Hematopoietic multipotent progenitor cell treated with erythropoietin and hydrocortisone succinate and interleukin-3 and kit ligand, for 8 days (in vitro differentiated cells): Measurements from ENCODE around the gene PHYKPL.

Experiments
- DNase-seq: peaks from one replicate; pipeline ENCODE4 v3.0.0-alpha.2; 2015

The PHYKPL gene

DNA sequence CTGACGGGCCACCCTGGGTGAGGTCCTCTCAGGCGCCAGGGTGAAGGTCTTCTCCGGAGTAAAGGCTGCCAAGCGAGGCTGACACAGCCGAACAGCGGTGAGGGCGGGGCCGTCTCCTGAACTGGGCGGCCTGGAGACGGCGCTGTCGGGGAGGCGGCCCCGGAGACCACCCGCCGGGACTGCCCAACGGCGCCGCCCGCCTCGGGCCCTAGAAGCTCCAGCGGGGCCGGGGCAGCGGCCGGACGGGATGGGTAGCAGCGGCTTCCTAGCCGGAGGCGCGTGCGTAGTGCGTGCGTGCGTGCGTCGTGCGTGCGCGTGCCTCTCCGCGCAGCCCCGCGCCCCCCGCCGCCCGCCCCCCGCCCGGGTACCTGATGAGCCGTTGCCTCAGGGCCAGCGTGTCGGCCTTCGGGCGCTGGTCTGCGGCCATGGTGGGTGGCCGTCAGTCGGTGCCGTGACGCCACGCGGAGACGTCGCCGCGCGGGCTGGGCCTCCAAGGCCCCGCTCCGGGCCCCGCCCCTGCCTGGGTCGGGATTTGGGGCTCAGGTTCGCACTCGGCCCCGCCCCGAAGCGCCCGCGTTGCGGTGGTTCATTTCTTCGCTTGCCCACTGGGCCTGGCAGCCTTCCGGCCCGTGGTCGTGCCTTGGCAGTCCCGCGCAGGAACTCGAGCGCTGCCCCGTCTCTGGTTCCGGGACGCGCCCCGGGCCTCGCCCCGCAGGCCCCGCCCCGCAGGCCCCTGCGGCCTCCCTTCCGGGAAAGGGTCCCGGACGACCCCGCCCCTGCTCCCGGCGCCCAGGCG, at the start of gene PHYKPL:
TSS of gene PHYKPL (minus strand) at position 679 of the 796 bp plus-strand sequence. CDS start at position 427, 252 bp downstream.
- DNase-seq, result peak; percentile 76

DNA sequence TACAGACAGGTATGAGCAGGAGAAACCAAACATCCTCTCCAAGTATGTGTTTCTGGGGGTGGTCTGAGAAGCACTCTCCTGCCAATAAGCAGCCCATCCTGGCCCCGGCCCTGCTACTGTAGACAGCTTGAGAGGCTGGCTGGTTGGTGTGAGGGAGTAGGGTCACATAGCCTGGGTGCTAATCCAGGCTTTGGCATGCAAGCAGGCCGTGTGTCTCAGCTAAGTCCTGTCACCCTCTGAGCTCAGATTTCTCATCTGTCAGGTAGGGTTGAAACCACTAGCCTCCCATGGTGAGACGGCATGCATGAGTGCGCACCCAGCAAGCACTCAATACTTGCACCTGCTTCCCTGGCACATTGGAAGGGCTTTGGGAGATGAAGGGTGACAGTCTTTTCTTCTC, 49.8 kb upstream of the PHYKPL start:
- no peak for DNase-seq

DNA sequence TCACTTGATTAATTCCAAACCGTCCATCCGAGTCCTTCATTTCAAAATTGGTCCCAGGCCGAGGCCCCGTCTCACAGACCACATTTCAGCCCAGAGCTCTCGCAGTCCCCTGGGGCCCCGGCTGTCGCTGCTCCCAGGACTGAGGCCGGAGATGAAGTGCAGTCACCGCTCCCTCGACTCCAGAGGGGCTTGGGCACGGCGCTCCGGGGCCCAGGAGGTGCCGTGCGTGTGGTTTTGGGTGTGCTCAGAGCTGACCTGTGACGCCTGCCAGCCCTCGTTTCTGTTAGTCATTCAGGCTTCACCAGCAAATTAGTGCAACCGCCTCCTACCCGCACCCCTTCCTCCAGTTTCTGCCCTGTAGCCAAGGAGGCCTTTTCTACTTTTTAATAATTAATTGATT, 48.7 kb upstream of the PHYKPL start:
- no peak for DNase-seq

DNA sequence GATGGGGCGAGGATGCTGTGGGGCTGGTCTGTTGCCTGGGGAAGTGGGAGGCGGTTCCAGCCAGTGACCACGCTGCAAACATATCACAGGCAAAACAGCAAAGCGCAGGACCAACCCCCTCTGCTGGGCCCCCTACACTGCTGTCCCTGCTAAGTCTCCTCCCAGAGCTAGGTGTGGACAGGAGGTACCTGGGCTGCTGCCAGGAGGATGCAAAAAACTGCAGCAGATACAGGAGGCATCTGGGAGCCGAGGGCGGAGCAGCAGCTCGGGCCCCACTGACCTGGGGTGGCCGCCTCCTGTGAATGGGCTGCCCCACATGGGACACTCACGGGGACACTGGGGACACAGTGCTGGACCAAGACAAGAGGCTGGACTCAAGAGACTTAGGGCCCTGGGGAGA, 48.0 kb upstream of the PHYKPL start:
- DNase-seq, result no peak

DNA sequence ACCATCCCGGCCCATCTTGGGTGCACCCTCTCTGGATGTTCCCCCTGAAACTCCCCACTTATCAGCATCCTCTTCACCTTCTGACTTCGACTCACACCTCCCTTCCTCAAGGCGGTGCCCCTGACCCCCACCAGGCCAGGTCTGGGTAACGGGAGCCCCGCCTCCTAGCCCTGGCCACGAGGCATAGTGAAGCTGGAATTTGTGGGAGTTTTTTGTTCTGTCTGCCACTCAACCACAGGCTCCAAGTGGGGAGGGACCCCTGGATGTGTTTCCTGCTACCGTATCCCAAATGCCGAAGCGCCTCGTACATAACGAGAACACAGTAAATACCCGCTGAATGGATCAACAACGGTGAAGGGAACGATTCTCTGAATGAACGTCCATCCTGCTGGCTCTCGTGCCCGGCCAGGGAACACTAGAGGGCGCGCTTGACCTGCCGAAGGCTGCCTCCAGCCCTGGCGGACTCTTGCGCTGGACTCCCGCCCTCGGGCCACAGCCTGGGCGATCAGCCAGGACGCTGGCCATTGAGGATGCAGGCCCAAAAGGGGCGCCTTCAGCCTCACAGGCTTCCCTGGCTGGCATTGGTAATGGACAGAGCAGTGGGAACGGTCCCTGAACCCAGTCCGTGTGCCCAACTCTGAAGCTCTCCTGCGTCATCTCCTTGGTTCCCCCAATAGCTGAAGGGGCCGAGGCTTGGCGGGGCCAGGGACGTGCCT, 47.3 kb upstream of the PHYKPL start:
- DNase-seq, result peak; percentile 58

DNA sequence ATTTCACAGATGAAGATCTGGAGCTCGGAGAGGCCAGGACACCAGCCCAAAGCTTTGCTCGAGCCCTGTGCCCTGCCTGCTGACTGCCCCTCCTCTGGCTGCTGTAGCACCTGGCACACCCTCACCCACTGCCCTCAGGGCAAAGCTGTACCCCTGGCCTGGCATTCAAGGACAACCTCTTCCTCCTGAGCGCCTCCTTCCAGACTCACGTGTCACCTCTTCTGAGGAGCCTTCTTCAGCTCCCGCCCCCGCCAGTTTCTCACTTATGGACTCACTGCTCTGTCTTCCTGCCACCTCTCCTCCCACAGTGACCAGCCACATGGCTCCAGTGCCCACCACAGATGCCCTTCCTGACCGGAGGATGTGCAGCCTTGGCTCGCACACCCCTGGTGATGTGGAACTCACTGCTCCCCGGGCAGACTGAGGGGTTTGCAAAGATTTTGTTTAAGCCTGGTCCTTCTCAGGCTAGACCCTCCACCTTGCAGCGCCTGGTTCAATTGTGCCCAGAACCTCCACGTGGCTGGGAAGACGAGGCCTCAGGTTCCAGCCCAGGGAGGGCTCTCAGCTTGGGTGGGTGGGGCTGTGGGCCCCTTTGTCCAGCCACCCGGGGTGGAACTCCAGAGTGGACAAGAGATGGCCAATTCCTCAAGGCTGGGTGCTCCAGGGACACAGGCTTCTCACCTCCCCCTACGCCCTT, 46.6 kb upstream of the PHYKPL start:
- DNase-seq, result no peak

DNA sequence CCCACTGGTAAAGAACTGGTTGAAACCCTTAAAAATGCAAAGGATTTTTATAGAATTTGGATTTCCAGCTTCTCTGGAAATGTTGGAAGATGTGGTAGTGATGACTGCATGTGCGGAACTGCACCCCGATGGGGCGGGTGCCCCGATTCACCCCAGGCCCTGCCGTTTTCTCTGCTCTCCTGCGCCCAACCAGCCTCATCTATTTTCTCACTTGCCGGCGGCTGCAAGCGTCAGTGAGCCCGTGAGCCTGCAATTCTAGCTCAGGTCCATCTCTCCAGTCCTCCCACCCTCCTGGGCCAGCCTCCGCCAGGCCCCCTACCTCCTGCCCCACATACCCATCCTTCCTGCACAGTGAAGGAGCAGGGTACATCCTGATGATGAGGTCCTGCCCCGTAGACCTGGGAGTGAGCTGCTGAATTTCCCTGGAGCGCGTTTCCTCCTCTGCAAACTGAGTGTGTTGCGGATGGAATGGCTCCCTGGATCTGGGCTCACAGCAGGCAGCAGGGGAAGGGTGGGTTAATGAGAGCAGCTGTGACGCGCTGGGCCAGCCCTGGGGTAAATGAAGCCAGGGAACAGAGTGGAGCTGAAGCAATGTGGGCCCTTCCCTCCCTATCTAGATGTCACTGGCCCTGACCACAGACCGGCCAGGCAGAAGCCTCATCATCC, 45.9 kb upstream of the PHYKPL start:
- DNase-seq, result no peak

DNA sequence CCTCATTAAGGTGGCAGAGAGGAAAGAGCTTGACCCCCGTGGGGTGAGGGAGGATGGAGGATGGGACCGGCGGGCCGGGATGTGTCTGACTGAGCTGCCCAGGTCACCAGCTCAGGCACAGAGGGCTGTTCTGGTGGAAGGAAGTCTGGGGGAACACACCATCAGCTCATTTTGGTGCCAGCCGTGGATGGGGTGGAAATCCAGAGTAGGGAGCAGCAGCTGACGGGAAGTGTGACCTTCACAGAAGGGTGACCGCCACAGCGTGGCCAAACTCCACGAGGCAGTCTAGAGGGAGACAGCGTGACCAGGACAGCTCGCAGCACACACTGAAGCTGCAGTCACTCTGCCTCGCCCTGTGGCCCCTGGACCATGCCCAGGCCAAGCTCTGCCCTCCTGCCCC, 45.3 kb upstream of the PHYKPL start:
- DNase-seq, result no peak

DNA sequence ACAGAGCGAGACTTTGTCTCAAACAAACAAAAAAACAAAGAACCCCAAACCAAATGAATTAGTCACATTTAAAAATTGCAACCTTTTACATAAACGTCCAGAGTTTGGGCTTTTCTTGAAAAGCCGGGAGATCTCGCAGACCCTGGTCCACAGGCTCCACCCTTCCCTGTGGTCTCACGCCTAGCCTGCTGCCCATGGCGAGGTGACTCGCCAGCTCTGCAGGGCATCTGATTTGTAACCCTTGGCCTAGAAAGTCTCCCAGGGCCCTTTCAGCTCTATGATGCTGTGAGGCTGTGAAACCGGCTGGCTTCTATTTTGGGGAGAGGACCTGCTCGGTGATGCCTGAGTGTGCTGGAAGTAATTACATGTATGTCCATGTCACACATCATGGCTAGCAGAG, 44.7 kb upstream of the PHYKPL start:
- DNase-seq, result no peak

DNA sequence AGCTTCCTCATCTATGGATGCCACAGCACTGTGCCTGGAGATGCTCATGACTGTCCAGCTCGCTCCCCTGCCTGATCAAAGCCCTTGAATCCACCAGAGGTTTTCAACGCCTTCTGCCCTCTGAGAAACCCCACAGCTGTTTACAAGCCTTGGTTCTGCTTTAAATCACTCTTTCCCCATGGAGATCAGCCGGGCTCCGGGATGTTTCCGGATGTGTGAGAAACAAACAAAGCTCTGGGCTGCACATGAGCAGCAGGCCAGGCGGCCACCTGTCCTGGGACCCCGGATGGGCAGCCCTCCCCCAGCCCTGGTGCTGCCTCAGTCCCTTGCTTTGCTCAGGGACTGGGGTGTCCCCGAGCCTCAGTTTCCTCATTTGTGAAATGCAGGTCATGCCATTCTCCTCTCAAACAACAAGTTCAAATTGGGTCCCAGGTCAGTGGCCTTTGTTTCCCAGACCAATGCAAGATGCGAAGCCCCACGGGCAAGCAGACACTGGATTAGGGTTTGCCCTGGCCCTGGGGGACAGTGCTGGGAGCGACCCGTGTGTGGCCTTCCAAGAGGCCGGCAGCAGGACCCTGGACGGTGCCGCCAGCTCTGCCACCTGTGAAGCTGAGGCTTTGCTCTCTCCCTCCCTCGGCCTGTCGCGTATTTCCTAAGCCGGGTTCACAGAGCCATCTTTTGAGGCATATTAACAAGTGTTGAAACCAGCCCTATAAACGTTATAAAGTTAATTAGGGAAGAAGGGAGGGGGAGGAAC, 42.4 kb upstream of the PHYKPL start:
- DNase-seq, result no peak

DNA sequence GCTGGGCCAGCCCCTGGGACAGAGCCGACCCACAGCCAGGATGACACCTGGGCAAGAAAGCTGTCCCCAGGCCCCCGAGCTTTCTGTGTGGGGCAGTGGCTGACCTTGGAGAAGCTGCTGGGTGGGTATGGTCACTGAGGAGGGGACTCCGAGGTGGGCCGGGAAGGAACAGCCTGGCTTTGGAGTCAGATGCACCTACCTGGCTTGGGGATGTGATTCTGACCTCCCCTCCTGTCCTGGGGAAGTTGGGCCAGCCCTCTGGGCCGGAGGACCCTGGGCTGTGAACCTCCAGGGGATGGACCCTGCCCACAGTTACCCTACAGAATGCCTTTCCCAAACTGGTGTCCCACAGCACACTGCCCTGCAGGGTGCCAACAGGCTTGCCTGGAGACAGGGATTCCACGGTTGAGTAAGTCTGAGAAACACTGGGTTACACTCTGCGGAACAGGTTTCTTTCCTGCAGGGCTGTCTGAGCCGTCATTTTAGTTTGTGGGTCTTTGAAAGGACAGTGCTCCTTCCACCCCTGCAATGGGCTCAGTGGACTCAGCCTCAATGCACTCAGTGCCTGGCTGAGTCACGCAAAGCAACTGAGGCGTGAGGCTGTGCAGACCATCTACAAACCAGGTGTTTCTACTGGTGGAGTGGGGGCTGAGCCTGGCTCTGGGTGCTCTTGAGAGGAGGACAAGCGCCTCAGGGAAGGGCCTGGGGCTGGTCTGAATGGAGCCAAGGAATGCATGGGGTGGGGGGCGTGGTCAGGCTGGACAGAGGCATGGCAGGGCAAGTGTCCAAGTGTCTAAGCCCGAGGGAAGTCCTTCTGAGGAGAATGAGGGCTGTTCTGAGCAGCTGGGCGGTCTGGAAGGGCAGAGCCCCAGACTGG, 41.3 kb upstream of the PHYKPL start:
- DNase-seq, result no peak

DNA sequence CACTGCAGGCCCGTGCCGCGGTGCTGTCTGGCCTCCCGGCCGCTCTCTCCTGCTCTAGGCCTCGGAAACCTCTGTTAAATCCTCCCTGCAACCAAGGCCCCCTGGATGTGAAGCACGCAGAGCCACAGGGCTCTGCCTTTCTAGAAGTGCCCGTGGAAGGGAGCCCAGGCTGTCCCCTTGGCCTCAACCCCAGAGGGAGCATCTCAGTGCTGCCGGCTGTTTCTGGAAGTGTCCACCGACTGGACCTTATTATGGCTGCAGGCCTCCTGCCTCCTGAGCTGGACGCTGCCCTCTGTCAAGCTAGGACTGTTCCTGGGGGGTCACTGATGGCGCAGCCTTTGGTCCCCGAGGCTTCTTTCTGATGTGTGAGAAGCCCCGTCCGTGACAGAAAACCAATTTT, 40.4 kb upstream of the PHYKPL start:
- DNase-seq, result no peak

DNA sequence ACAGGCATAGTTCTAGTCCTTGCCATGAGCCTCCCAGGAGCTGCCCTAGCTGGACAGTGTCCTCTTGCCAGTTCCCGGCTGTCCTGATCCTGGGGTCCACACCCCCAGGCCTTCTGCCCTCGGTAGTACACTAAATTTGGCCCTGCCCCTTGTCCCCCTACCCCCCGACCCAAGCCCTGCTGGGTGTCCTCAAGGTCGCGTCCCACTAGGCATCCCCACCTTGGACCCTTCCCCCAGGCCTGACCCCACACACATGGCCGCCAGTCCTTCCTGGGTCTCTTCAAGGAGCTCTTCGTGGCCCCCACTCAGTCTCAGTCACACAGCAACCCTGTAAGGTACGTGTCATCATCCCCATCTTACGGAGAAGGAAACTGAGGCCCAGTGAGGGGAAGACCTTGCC, 40.0 kb upstream of the PHYKPL start:
- DNase-seq, result no peak

DNA sequence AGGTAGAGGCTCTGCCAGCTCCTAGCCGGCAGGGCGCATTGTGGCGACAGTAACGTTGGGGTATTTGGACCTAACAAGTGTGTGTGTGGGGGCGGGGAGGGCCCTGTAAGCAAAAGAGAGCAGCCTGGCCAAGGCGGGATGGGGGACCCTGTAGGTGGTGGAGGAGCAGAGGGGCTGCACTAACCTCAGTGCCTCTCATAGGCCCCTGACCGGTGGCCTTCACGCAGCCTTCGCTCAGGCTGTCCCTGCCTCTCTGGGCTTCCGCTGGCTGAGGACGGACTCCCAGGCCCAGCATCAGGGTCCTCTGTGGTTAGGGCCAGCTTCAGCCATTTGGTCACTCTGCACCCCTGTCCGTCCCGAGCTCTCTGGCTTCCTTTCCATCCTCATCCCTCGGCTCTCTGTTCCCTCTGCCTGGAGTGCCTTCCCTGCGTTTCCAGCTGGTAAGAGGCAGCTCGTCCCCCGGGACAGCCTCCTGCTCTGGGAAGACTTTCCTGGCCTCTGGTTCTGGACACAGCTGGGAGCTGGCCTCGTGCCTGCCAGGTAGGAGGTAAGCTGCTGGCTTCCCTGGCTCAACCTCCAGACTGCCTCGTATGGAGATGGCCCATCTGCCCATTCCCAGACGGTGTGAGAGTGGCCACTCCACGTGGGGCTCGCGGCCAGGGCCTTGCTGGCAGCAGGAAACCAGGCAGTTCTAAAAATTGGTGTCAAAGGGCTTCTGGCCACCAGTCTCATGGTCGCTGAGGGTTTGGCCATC, 39.3 kb upstream of the PHYKPL start:
- no peak for DNase-seq

DNA sequence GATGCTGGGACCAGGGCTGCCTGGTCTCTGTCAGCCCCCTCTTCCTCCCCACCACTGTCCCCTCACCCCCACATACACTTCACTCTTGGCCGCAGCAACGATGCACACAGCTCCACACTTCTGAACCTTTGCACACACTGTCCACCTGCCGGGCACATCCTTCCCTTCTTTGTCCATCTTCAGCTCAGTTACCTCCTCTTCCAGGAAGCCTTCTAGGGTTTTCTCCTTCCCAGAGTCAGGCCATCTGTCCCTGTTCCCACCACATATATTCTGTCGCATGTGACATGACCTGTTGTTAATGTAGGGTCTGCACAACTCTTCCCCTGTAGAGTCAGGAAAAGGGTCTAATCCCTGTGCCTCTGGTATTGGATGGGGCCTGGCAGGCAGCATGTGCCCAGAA, 38.6 kb upstream of the PHYKPL start:
- DNase-seq, result no peak

DNA sequence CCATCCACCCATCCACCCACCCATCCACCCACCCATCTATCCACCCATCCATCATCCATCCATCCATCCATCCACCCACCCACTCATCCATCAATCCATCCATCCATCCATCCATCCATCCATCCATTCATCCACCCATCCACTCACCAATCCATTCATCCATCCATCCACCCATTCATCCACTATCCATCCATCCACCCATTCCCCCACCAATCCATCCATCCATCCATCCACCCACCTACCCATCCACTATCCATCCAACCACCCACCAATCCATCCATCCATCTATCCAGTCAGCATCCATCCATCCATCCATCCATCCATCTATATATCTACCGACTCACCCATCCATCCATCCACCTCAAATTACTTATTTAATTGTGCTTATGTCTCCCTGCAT, 36.9 kb upstream of the PHYKPL start:
- no peak for DNase-seq

DNA sequence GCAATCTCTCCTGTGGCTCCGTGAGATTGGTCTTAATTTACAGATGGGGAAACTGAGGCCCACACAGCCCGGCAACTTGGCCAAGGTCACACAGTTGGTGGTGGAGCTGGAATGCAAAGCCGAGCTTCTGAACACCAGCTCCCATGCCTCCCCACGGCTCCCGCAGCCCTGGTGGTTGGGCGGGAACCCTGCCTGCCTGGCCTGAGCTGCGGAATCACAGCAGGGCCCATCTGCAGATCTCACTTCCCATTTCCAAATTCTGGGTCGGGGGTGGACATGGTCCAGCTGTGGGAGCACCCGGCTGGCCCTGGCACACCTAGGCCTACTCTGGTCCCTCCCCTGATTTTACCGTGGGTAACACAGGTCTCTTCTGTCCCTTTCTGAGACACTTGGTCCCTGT, 35.3 kb upstream of the PHYKPL start:
- no peak for DNase-seq

DNA sequence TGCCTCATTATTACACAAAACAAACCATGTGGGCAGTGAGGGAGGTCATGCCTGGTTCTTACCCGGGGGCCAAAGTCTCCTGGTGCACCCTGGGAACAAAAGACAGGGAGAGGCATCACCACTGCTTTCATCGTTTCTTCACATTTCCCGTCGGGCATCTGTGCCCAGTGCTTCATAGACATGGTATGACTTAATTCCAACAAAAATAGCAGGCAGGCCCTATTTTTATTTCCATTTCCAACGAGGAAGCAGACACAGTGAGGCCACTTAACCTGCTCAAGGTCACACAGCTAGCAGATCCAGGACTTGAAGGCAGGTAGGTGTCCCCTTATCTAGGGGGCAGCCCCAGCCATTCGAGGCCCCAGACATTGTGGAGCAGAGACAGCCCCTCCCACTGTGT, 34.6 kb upstream of the PHYKPL start:
- no peak for DNase-seq

DNA sequence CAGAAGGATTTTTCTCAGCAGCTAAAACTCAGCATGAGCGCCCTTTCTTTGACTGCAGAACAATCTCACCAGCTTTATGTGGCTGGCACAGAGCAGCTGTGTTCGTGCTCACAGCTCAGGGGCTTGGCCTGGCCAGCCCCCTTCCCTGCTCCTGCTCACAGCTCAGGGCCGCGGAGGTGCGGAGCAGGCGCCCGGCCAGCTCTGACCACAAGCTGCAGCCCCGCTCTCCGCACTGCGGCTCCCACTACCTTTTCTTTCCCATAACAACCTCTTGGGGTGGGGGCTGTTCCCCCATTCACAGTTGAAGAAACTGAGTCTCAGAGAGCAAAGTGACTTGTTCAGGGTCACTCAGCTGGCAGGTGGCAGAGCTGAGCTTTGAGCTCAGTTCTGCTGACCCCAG, 34.0 kb upstream of the PHYKPL start:
- no peak for DNase-seq

DNA sequence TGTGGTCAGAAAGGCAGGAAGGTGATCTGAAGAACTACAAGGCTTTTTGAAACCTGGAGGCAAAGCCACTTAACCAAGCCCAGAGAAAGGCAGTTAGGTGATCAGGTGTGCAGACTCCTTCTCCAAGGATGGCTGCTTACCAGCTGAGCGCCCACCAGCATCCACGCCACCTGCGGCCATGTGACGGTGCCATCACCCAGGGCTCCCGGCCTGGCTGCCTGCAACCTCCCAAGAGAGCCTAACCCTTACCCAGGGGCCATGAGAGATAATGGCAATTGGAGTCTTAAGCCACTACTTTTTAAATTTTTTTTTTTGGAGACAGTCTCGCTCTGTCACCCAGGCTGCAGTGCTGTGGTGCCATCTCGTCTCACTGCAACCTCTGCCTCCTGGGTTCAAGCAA, 33.1 kb upstream of the PHYKPL start:
- no peak for DNase-seq

DNA sequence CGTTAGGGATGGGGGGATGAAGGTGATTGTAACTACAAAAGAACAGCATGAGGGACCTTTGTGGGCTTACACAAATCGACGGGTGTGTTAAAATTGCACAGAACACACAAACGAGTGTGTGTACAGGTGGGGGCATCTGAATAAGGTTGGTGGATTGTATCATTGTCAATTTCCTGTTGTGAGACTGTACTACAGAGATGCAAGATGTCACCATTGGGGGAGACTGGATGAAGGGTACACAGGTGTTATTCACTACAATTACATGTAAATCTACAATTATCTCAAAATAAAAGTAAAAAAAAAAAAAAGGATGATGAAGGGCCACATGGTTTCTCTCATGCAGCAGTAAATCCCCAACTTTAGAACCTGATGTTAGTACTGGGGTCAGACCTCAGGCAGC, 31.4 kb upstream of the PHYKPL start:
- no peak for DNase-seq
